HG03064 (cell line): ENCODE results near the gene ZNF423.

ENCODE experiments used
- ATAC-seq: cut with Tn5 transposase; IDR thresholded peaks from one replicate; pipeline ENCODE4 v1.9.1; 2021; ENCODE audit warnings: low read depth; ENCODE audit not compliant: unreplicated experiment

The ZNF423 gene

GRCh38 chr16:49504626-49505025 is 351.3 kb downstream of the ZNF423 start:
- ATAC-seq, result no peak

GRCh38 chr16:49504023-49504364 is 351.9 kb downstream of the ZNF423 start:
- ATAC-seq, result no peak

GRCh38 chr16:49503256-49504022 is 352.5 kb downstream of the ZNF423 start:
- peak; percentile 75 for ATAC-seq

GRCh38 chr16:49502136-49502881 is 353.6 kb downstream of the ZNF423 start:
- ATAC-seq, result no peak

- no peak for ATAC-seq
These were observed 355.9 kb downstream of the ZNF423 start for GRCh38 chr16:49499869-49500610.

- no peak for ATAC-seq
These were observed 356.5 kb downstream of the ZNF423 start for GRCh38 chr16:49499414-49499785.

- no peak for ATAC-seq
These were observed 357.1 kb downstream of the ZNF423 start for GRCh38 chr16:49498666-49499413.

GRCh38 chr16:49498264-49498663 is 357.6 kb downstream of the ZNF423 start:
- ATAC-seq, result no peak

GRCh38 chr16:49497466-49497865 is 358.4 kb downstream of the ZNF423 start:
- no peak for ATAC-seq

GRCh38 chr16:49496656-49497055 is 359.3 kb downstream of the ZNF423 start:
- ATAC-seq, result no peak

- ATAC-seq, result no peak
These were observed 360.1 kb downstream of the ZNF423 start for GRCh38 chr16:49495596-49496355.

- ATAC-seq, result no peak
These were observed 360.9 kb downstream of the ZNF423 start for GRCh38 chr16:49494891-49495566.

- no peak for ATAC-seq
These were observed 361.4 kb downstream of the ZNF423 start for GRCh38 chr16:49494474-49494873.

- no peak for ATAC-seq
These were observed 362.1 kb downstream of the ZNF423 start for GRCh38 chr16:49493836-49494235.

- no peak for ATAC-seq
These were observed 362.9 kb downstream of the ZNF423 start for GRCh38 chr16:49492896-49493626.

GRCh38 chr16:49491771-49492761 is 363.8 kb downstream of the ZNF423 start:
- ATAC-seq, result no peak

- ATAC-seq, result no peak
These were observed 364.7 kb downstream of the ZNF423 start for GRCh38 chr16:49491106-49491670.
